Neural cell (in vitro differentiated cells): ENCODE results near the gene HAUS3.
A peak's percentile ranks its signal among the peaks of the same experiment; 100 is the strongest.

Experiments used
- CTCF ChIP-seq: fragments of 450-650 bp; IDR thresholded peaks from 2 replicates; pipeline ENCODE4 v1.5.1; 2014; ENCODE audit warnings: antibody characterized with exemption, mild to moderate bottlenecking, moderate library complexity; ENCODE audit not compliant: poor library complexity, severe bottlenecking
- EZH2 ChIP-seq: fragments of 200-600, 300-800 bp; shearing (Covaris generic), sonication (generic); IDR thresholded peaks from 2 replicates; pipeline ENCODE4 v1.6.1; 2014; ENCODE audit warnings: antibody characterized with exemption, low read length, borderline replicate concordance, mild to moderate bottlenecking; ENCODE audit not compliant: insufficient read depth, poor library complexity, severe bottlenecking
- POLR2AphosphoS5 ChIP-seq: IDR thresholded peaks from 2 replicates; pipeline ENCODE4 v1.6.1; 2012
- REST ChIP-seq: IDR thresholded peaks from 2 replicates; pipeline ENCODE4 v1.6.1; 2012; ENCODE audit warnings: borderline replicate concordance
- SMC3 ChIP-seq: fragments of 450-650 bp; conservative IDR thresholded peaks from 2 replicates; pipeline ENCODE4 v1.6.1; 2014; ENCODE audit warnings: antibody characterized with exemption, mild to moderate bottlenecking, moderate library complexity; ENCODE audit not compliant: poor library complexity

- TF ChIP-seq CTCF (no peak), POLR2AphosphoS5 (peak; percentile 85), EZH2 (no peak), REST (no peak), SMC3 (peak; percentile 31)
Observed at GRCh38 chr4:2241410-2242353, at the start of gene HAUS3, which contains the start of gene POLN.
